22Rv1 (cell line): ENCODE data around the gene IDE.
"Not testable (repeated sequence)": the region's sequence is repeated elsewhere in the genome, so short reads cannot be mapped to it uniquely, and the experiment has no call there.

Experiments used
- H3K27ac ChIP-seq: fragments of 450-650 bp; 2 replicates; pipeline ENCODE4 v1.5.1; 2017
- ZFX ChIP-seq: fragments of 450-650 bp; IDR thresholded peaks from 2 replicates; pipeline ENCODE4 v1.6.1; 2017; ENCODE audit warnings: antibody characterized with exemption, borderline replicate concordance
- TF ChIP-seq, protein P1 (sequence below): fragments of 450-650 bp; IDR thresholded peaks from 2 replicates; pipeline ENCODE4 v1.5.1; 2017; ENCODE audit warnings: mild to moderate bottlenecking

Gene IDE

DNA sequence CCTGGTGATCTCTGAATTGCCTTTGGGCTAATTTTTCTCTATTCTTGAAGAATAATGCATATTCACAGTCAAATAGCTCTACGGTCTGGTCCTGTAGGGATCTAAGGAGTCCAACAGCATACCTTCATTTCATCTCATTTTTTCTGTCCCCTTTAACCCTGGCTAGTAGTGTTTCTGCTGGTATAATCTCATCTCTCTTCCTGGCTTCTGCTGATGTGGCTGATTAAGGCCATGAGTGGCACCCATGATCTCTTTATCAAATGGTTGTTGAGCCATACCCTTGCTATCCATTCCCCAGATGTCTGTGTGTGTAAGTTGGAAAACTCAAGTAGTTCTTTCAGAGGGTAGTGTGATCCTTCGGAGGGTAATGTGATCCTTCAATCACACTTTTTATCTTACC, 163.4 kb downstream of the IDE start:
- no peak overlapping the region for H3K27ac ChIP-seq
- TF ChIP-seq, protein P1, sequence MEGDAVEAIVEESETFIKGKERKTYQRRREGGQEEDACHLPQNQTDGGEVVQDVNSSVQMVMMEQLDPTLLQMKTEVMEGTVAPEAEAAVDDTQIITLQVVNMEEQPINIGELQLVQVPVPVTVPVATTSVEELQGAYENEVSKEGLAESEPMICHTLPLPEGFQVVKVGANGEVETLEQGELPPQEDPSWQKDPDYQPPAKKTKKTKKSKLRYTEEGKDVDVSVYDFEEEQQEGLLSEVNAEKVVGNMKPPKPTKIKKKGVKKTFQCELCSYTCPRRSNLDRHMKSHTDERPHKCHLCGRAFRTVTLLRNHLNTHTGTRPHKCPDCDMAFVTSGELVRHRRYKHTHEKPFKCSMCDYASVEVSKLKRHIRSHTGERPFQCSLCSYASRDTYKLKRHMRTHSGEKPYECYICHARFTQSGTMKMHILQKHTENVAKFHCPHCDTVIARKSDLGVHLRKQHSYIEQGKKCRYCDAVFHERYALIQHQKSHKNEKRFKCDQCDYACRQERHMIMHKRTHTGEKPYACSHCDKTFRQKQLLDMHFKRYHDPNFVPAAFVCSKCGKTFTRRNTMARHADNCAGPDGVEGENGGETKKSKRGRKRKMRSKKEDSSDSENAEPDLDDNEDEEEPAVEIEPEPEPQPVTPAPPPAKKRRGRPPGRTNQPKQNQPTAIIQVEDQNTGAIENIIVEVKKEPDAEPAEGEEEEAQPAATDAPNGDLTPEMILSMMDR = no peak
- TF ChIP-seq ZFX = no peak

DNA sequence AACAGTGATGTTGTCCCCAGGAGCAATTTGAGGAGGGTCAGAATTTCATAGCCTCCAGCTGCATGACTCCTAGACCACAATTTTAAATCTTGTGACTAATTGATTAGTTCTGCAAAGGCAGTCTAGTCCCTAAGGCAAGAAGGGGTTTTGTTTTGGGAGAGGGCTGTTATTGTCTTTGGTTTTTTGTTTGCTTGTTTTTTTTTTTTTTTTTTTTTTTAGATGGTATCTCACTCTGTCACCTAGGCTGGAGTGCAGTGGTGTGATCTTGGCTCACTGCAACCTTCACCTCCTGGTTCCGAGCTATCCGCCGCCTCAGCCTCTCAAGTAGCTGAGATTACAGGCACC, 165.9 kb downstream of the IDE start:
- H3K27ac ChIP-seq = no peak overlapping the region
- TF ChIP-seq, protein P1 = no peak
- no peak for TF ChIP-seq ZFX

DNA sequence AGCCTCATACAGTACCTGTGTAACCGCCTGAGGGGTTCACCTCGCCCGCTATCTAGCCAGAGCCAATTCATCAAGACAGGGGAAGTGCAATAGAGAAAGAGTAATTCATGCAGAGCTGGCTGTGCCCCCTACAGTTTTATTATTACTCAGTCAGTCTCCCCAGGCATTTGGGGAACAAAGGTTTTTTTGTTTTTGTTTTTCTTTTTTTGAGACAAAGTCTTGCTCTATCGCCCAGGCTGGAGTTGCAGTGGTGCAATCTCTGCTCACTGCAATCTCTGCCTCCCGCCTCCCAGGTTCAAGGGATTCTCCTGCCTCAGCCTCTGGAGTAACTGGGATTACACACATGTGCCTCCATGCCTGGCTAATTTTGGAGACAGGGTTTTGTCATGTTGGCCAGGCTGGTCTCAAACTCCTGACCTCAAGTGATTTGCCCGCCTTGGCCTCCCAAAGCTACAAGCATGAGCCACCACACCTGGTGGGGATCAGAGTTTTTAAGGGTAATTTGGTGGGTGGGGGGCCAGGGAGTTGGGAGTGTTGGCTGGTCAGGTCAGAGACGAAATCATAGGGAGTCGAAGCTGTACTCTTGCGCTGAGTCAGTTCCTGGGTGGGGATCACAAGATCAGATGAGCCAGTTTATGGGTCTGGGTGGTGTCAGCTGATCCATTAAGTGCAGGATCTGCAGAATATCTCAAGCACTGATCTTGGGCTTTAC, 166.4 kb downstream of the IDE start:
- no peak overlapping the region for H3K27ac ChIP-seq
- no peak for TF ChIP-seq ZFX
- TF ChIP-seq, protein P1 = no peak

DNA sequence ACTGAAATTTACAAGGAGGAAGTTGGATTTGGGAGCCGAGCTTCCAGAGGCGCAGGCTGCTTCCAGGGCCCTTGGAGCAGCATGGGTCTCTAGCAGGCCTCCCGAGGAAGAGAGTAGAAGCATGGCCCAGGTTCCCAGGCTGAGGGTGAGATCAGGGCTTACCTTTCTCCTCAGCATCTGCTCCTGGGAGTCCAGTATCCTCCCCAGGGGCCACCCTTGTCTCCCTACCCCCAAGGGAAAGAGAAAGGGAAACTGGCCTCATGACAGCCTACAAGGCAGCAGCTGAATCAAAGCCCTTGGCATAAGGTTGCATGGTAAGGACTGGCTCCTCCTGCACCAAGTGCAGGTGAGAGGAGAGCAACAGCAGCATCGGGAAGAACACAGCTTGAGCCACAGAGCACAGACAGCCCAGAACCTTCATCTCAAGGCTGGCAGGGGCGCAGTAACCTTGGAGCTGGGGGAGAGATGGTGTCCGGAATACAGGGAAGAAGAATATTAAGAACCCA, 168.4 kb downstream of the IDE start:
- TF ChIP-seq, protein P1 = no peak
- no peak for TF ChIP-seq ZFX
- no peak overlapping the region for H3K27ac ChIP-seq

DNA sequence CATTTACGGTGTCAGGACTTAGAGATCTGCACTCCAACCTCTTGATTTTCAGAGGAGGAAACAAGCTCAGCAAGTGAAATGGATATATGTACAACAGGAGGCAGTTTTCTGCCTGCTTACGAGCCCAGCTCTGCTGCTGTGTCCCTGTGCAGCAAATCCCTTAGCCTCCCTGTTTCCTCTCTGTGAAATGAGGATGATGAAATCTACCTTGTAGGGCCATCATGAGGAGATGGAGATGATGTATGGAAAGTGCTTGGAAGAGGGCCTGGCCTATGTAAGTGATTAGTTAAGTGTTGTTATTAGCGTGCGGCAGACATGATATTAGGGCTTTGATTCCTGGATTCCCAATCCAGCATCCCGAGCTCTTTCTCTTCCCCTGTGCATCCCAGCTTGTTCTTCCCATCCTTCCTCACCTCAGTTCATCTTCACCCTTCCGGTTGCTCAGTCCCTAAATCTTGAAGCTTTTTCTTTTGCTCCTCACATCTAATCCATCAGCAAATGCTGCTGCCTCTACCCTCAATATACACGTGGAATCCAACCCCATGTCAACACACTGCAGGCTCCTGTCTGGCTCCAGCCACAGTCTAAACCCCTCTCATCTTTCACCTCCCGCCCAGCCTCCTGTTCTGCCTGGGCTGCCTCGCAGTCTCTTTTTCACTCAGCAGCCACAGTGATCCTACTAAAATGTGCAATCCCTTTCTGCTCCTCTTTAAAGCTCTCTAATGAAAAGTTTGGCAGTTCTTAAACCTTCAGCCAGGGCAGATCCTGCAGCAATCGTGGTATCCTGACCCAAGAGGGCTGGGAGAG, 169.1 kb downstream of the IDE start:
- no peak overlapping the region for H3K27ac ChIP-seq
- TF ChIP-seq, protein P1 = no peak
- TF ChIP-seq ZFX = no peak

DNA sequence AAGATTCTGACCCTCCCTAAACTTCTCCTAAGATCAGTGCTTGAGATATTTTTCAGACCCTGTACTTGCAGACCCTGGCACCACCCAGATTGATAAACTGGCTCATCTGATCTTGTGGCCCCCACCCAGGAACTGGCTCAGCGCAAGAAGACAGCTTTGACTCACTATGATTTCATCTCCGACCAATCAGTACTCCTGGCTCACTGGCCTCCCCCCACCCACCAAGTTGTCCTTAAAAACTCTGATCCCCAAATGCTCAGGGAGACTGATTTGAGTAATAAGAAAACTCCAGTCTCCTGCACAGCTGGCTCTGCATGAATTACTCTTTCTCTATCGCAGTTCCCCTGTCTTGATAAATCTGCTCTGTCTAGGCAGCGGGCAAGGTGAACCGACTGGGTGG, 171.7 kb downstream of the IDE start:
- H3K27ac ChIP-seq = not testable (repeated sequence)
